NB4 (cell line): ENCODE measurements around the gene BAMBI.
A peak's percentile ranks its signal among the peaks of the same experiment; 100 is the strongest.

Experiments
- DNase-seq: peaks from one replicate; pipeline ENCODE4 v3.0.0; 2010; ENCODE audit warnings: low read depth
- H3K4me3 ChIP-seq: one replicate; pipeline ENCODE4 v1.5.1; 2011; ENCODE audit warnings: mild to moderate bottlenecking, low read depth, low read length, moderate library complexity
- MYC ChIP-seq: IDR thresholded peaks from 2 replicates; pipeline ENCODE4 v1.6.1; 2011; ENCODE audit warnings: low read depth, low read length
- POLR2A ChIP-seq: IDR thresholded peaks from 2 replicates; pipeline ENCODE4 v1.6.1; 2011; ENCODE audit warnings: mild to moderate bottlenecking; ENCODE audit not compliant: insufficient read length; ENCODE audit errors: extremely low read depth
- TF ChIP-seq, protein P1 (sequence below): IDR thresholded peaks from one replicate; pipeline ENCODE4 v1.5.1; 2012; ENCODE audit warnings: low read depth, low read length
- TF ChIP-seq, protein P2 (sequence below): IDR thresholded peaks from 2 replicates; pipeline ENCODE4 v1.6.1; 2011; ENCODE audit warnings: low read depth, low read length

The BAMBI gene

DNA sequence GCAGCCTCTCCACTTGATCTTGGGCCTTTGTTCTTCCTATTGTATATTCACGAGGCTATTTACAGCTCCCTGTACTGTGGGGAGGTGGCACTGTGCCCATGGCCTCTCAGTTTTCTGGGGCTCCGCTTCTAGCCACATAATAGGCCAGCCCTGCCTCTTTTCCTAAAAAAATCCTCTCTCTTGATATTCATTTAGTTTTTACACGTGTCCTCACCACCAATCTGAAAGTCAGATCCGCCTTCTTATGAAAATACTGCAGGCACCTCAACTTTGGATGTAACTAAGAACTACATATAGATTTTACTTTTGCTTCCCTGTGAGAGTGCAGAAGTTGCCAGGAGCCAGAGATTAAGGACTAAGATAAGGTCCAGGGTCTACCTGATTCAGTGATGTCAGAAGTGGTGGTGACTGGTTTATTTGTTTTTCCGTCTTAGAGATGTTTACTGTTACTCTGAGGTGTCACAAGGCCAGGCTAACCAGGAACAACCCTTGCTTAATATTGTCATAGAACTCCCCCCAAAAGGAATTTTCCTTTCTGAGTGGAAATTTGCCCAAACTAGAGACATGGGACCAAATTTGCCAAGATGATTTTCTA is 7.8 kb downstream of the BAMBI start:
- DNase-seq = no peak
- TF ChIP-seq, protein P1, sequence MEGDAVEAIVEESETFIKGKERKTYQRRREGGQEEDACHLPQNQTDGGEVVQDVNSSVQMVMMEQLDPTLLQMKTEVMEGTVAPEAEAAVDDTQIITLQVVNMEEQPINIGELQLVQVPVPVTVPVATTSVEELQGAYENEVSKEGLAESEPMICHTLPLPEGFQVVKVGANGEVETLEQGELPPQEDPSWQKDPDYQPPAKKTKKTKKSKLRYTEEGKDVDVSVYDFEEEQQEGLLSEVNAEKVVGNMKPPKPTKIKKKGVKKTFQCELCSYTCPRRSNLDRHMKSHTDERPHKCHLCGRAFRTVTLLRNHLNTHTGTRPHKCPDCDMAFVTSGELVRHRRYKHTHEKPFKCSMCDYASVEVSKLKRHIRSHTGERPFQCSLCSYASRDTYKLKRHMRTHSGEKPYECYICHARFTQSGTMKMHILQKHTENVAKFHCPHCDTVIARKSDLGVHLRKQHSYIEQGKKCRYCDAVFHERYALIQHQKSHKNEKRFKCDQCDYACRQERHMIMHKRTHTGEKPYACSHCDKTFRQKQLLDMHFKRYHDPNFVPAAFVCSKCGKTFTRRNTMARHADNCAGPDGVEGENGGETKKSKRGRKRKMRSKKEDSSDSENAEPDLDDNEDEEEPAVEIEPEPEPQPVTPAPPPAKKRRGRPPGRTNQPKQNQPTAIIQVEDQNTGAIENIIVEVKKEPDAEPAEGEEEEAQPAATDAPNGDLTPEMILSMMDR = no peak
- TF ChIP-seq, protein P2, sequence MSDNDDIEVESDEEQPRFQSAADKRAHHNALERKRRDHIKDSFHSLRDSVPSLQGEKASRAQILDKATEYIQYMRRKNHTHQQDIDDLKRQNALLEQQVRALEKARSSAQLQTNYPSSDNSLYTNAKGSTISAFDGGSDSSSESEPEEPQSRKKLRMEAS = no peak
- no peak for TF ChIP-seq POLR2A
- TF ChIP-seq MYC = no peak
- no peak overlapping the region for H3K4me3 ChIP-seq

DNA sequence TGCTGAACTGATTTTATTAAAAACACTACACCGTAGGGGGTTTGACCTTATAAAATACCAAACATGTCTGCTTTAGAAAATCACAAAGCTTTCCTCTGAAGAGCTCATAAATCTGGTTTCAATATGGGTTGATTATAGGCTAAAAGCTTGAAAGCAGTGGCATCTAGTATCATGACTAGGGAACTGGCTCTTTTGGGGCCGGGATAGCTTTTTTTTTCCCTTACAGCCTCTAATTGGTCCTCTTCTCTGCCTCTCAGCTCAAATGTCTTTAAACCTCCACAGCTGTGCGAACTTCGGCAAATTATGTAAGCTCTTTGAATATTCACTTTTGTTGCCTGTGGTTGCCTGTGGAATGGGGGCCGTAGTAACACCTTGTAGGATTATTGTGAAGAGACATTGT is 8.4 kb downstream of the BAMBI start:
- H3K4me3 ChIP-seq = no peak overlapping the region
- no peak for DNase-seq
- TF ChIP-seq, protein P2 = no peak
- no peak for TF ChIP-seq POLR2A
- no peak for TF ChIP-seq MYC
- TF ChIP-seq, protein P1 = no peak

GRCh38 chr10:28686835-28687682 is 9.7 kb downstream of the BAMBI start:
- H3K4me3 ChIP-seq = no peak overlapping the region
- TF ChIP-seq, protein P2 = no peak
- no peak for TF ChIP-seq MYC
- TF ChIP-seq, protein P1 = no peak
- no peak for TF ChIP-seq POLR2A
- no peak for DNase-seq

GRCh38 chr10:28687683-28688001 is 10.3 kb downstream of the BAMBI start:
- TF ChIP-seq, protein P1 = no peak
- no peak for TF ChIP-seq MYC
- TF ChIP-seq, protein P2 = no peak
- TF ChIP-seq POLR2A = no peak
- no peak overlapping the region for H3K4me3 ChIP-seq
- no peak for DNase-seq

GRCh38 chr10:28690545-28690944 is 13.2 kb downstream of the BAMBI start:
- peak; percentile 9 for DNase-seq
- TF ChIP-seq, protein P1 = no peak
- TF ChIP-seq POLR2A = no peak
- no peak for TF ChIP-seq MYC
- TF ChIP-seq, protein P2 = no peak
- H3K4me3 ChIP-seq = no peak overlapping the region
